HCT116 (cell line): ENCODE results near the gene RPL31. TPM values are rescaled to one million over a fixed set of nuclear protein-coding genes. Genes with fewer than 3 reads are reported as not detected.

ENCODE experiments used
- ATAC-seq: fragments of 200-7000 bp; cut with Tn5 transposase; 2 replicates; pipeline ENCODE4 v1.9.1; 2020; ENCODE audit warnings: mild to moderate bottlenecking, moderate library complexity
- BruUV-seq: library from RNA; stranded (reverse); fragments of 400-500 nt; replicated peaks from 2 replicates; lab custom pipeline; 2021; lab: Mats Ljungman, UMichigan
- CTCF ChIA-PET: fragments of 300-600 bp; sonication (Branson Sonifier 250); formaldehyde crosslinking; loops from one replicate; lab custom pipeline; 2021; ENCODE audit warnings: antibody characterized with exemption; lab: Charles Lee
- POLR2A ChIA-PET: fragments of 300-600, 350-600 bp; sonication (Branson Sonifier 250); formaldehyde crosslinking; loops from one replicate; lab custom pipeline; 2021; ENCODE audit warnings: antibody characterized with exemption; lab: Charles Lee
- RAD21 ChIA-PET, 2 experiments: fragments of 300-600 bp; sonication (Branson Sonifier 250); formaldehyde crosslinking; loops; one replicate each; lab custom pipeline; 2023; ENCODE audit warnings: low total read pairs in 2 of 2; ENCODE audit not compliant: uncharacterized antibody in 2 of 2, unreplicated experiment in 2 of 2, low non-redundant PET in 1 of 2; lab: Charles Lee
- DNase-seq: peaks from one replicate; pipeline ENCODE4 v3.0.0-alpha.2; 2010; ENCODE audit warnings: low read depth, low spot score
- H2AFZ ChIP-seq: fragments of 200-600 bp; shearing (Covaris generic), sonication (generic); 2 replicates; pipeline ENCODE4 v1.6.1; 2017; ENCODE audit warnings: low read depth, mixed run types, mixed read lengths, antibody characterized with exemption, low read length; ENCODE audit not compliant: poor library complexity, severe bottlenecking
- H3K27ac ChIP-seq: 2 replicates; pipeline ENCODE4 v1.5.1; 2012; ENCODE audit warnings: low read depth, low read length
- H3K27me3 ChIP-seq: fragments of 200-600 bp; sonication (generic); 2 replicates; pipeline ENCODE4 v1.6.1; 2016; ENCODE audit warnings: mixed run types, low read length, mixed read lengths; ENCODE audit not compliant: insufficient read depth
- H3K36me3 ChIP-seq, 2 experiments: fragments of 200-500 bp in 1 of 2; fragments of 200-600 bp in 1 of 2; sonication (Bioruptor generic) in 1 of 2; sonication (generic) in 1 of 2; 2 replicates each; pipeline versions ENCODE4 v1.5.1 to v1.6.1; 2014 to 2016; ENCODE audit warnings: low read length in 2 of 2, inconsistent platforms in 1 of 2, mixed read lengths in 1 of 2, mixed run types in 1 of 2; ENCODE audit not compliant: insufficient read depth in 2 of 2, control insufficient read depth in 1 of 2
- H3K4me1 ChIP-seq, 2 experiments: fragments of 200-600 bp in 1 of 2; sonication (generic) in 1 of 2; 2 replicates each; pipeline versions ENCODE4 v1.5.1 to v1.6.1; 2012 to 2017; ENCODE audit warnings: low read length in 2 of 2, inconsistent platforms in 1 of 2, mild to moderate bottlenecking in 1 of 2, mixed read lengths in 1 of 2, mixed run types in 1 of 2, moderate library complexity in 1 of 2; ENCODE audit not compliant: insufficient read depth in 2 of 2, control insufficient read depth in 1 of 2
- H3K4me2 ChIP-seq: fragments of 200-600 bp; sonication (generic); 2 replicates; pipeline ENCODE4 v1.6.1; 2017; ENCODE audit warnings: mixed run types, low read length, mixed read lengths
- H3K4me3 ChIP-seq, 2 experiments: fragments of 200-600 bp in 1 of 2; sonication (generic) in 1 of 2; replicated peaks in 1 of 2; 2 replicates each; pipeline ENCODE4 v1.5.1; 2011 to 2016; ENCODE audit warnings: low read length in 2 of 2, control low read depth in 1 of 2, low read depth in 1 of 2, mild to moderate bottlenecking in 1 of 2, mixed read lengths in 1 of 2, mixed run types in 1 of 2
- H3K79me2 ChIP-seq: fragments of 200-600 bp; sonication (generic); 2 replicates; pipeline ENCODE4 v1.6.1; 2017; ENCODE audit warnings: mild to moderate bottlenecking, mixed run types, low read length, moderate library complexity, mixed read lengths; ENCODE audit not compliant: insufficient read depth
- H3K9ac ChIP-seq: fragments of 200-600 bp; sonication (generic); 2 replicates; pipeline ENCODE4 v1.6.1; 2016; ENCODE audit warnings: low read length, mixed read lengths
- H3K9me2 ChIP-seq: fragments of 200-600 bp; sonication (generic), shearing (Covaris generic); 2 replicates; pipeline ENCODE4 v1.6.1; 2017; ENCODE audit warnings: mixed run types, mild to moderate bottlenecking, moderate library complexity; ENCODE audit not compliant: insufficient read depth
- H3K9me3 ChIP-seq, 2 experiments: fragments of 200-500 bp in 1 of 2; fragments of 200-600 bp in 1 of 2; sonication (Bioruptor generic) in 1 of 2; sonication (generic) in 1 of 2; 2 replicates each; pipeline ENCODE4 v1.6.1; 2014 to 2017; ENCODE audit warnings: low read length in 2 of 2, mixed read lengths in 2 of 2, inconsistent platforms in 1 of 2, low read depth in 1 of 2, mild to moderate bottlenecking in 1 of 2, mixed run types in 1 of 2, moderate library complexity in 1 of 2; ENCODE audit not compliant: control insufficient read depth in 1 of 2, insufficient read depth in 1 of 2
- H4K20me1 ChIP-seq: fragments of 200-600 bp; sonication (generic), shearing (Covaris generic); 2 replicates; pipeline ENCODE4 v1.6.1; 2017; ENCODE audit warnings: mixed run types, mild to moderate bottlenecking, moderate library complexity; ENCODE audit not compliant: insufficient read depth
- CBX3 ChIP-seq: IDR thresholded peaks from 2 replicates; pipeline ENCODE4 v1.6.1; 2012; ENCODE audit warnings: low read depth
- CEBPB ChIP-seq: IDR thresholded peaks from 2 replicates; pipeline ENCODE4 v1.6.1; 2012; ENCODE audit warnings: low read depth
- EGR1 ChIP-seq: IDR thresholded peaks from 2 replicates; pipeline ENCODE4 v1.6.1; 2012; ENCODE audit warnings: low read depth
- ELF1 ChIP-seq: IDR thresholded peaks from 2 replicates; pipeline ENCODE4 v1.6.1; 2012; ENCODE audit warnings: low read depth, borderline replicate concordance
- EZH2phosphoT487 ChIP-seq: fragments of 200-600 bp; IDR thresholded peaks from 2 replicates; pipeline ENCODE4 v1.6.1; 2018; ENCODE audit warnings: antibody characterized with exemption, borderline replicate concordance
- FOSL1 ChIP-seq: IDR thresholded peaks from 2 replicates; pipeline ENCODE4 v1.6.1; 2012; ENCODE audit warnings: low read depth
- JUND ChIP-seq: IDR thresholded peaks from 2 replicates; pipeline ENCODE4 v1.6.1; 2012
- POLR2AphosphoS5 ChIP-seq: IDR thresholded peaks from 2 replicates; pipeline ENCODE4 v1.6.1; 2011; ENCODE audit warnings: mild to moderate bottlenecking, low read depth, low read length, moderate library complexity
- RAD21 ChIP-seq: IDR thresholded peaks from 2 replicates; pipeline ENCODE4 v1.6.1; 2012; ENCODE audit warnings: low read depth, mild to moderate bottlenecking
- SP1 ChIP-seq: IDR thresholded peaks from 2 replicates; pipeline ENCODE4 v1.6.1; 2012; ENCODE audit warnings: low read depth
- SRF ChIP-seq: IDR thresholded peaks from 2 replicates; pipeline ENCODE4 v1.6.1; 2012; ENCODE audit warnings: low read depth
- TCF7L2 ChIP-seq: IDR thresholded peaks from 2 replicates; pipeline ENCODE4 v1.7.0; 2011; ENCODE audit warnings: borderline replicate concordance, inconsistent platforms; ENCODE audit not compliant: insufficient read depth, insufficient read length; ENCODE audit errors: extremely low read depth
- YY1 ChIP-seq: IDR thresholded peaks from 2 replicates; pipeline ENCODE4 v1.6.1; 2011; ENCODE audit warnings: low read length, low read depth, moderate library complexity, mild to moderate bottlenecking; ENCODE audit not compliant: insufficient replicate concordance; ENCODE audit errors: extremely low read depth
- ZNF274 ChIP-seq: fragments of 200-500 bp; sonication (Bioruptor generic); IDR thresholded peaks from 2 replicates; pipeline ENCODE4 v1.6.1; 2014; ENCODE audit warnings: mild to moderate bottlenecking, low read depth, low read length, inconsistent platforms
- intact Hi-C: fragments of 100-400 bp; cut with micrococcal nuclease; formaldehyde crosslinking; loops from 2 replicates; pipeline ENCODE4 v1.10.0; 2022
- total RNA-seq: library from RNA; stranded (reverse); gene quantifications from one replicate; pipeline ENCODE4 v1.2.1, GENCODE V29; 2021; ENCODE audit not compliant: unreplicated experiment
- TF ChIP-seq, protein P1 (sequence below): IDR thresholded peaks from 2 replicates; pipeline ENCODE4 v1.6.1; 2012
- TF ChIP-seq, protein P2 (sequence below): IDR thresholded peaks from 2 replicates; pipeline ENCODE4 v1.6.1; 2012
- TF ChIP-seq, protein P3 (sequence below): IDR thresholded peaks from 2 replicates; pipeline ENCODE4 v1.6.1; 2011; ENCODE audit warnings: mild to moderate bottlenecking, low read length, moderate library complexity; ENCODE audit not compliant: insufficient replicate concordance; ENCODE audit errors: extremely low read depth

The RPL31 gene
- total RNA-seq, 1 experiment from 2014 or later: 1,340 TPM

DNA sequence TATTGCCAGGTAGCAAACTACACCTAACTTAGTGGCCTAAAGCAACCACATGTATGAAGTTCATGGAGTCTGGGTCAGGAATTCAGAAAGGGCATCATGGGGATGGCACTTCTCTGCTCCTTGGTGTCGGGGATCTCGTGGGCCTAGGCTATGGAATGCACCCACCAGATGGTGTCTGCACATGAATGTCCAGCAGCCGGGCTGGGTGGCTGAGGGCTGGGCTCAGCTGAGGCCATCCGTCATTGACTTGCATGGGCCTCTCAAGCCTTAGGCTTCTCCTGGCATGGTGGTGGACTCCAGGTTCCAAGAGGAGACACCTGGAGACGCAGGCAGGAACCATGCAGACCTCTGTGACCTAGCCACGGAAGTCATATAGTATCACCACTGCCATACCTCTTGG lies 26.0 kb upstream of the RPL31 start:
- peaks cover 5 to 7% of the 10 kb centered on the region in 2 experiments for H3K4me1 ChIP-seq
- BruUV-seq: no TSS peak
- no peak overlapping the region for H3K4me3 ChIP-seq
- H4K20me1 ChIP-seq: no peaks in the 10 kb centered on the region
- intact Hi-C loops: no loop called here
- ChIA-PET POLR2A (no interaction called here), RAD21 (no interaction called here), CTCF (no interaction called here)
- DNase-seq (no peak), ATAC-seq (no peak)
- H3K9me2 ChIP-seq: no peaks in the 10 kb centered on the region
- no peak overlapping the region for H3K27ac ChIP-seq
- H3K4me2 ChIP-seq: no peak overlapping the region
- no peak overlapping the region for H3K9ac ChIP-seq
- no peaks in the 10 kb centered on the region for H3K79me2 ChIP-seq
- TF ChIP-seq JUND: no peak
- TF ChIP-seq CBX3: no peak
- TF ChIP-seq CEBPB: no peak
- TF ChIP-seq FOSL1: no peak
- TF ChIP-seq, protein P1, sequence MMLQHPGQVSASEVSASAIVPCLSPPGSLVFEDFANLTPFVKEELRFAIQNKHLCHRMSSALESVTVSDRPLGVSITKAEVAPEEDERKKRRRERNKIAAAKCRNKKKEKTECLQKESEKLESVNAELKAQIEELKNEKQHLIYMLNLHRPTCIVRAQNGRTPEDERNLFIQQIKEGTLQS: no peak
- TF ChIP-seq ELF1: no peak
- TF ChIP-seq RAD21: no peak
- no peak for TF ChIP-seq EGR1
- TF ChIP-seq EZH2phosphoT487: no peak
- no peak for TF ChIP-seq TCF7L2
- TF ChIP-seq, protein P2, sequence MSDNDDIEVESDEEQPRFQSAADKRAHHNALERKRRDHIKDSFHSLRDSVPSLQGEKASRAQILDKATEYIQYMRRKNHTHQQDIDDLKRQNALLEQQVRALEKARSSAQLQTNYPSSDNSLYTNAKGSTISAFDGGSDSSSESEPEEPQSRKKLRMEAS: no peak
- no peak for TF ChIP-seq SP1
- H3K27me3 ChIP-seq: no peaks in the 10 kb centered on the region
- no peak overlapping the region for H2AFZ ChIP-seq
- H3K36me3 ChIP-seq: no peaks in the 10 kb centered on the region; a peak in 1 of 4 replicates
- H3K9me3 ChIP-seq: no peaks in the 10 kb centered on the region

DNA sequence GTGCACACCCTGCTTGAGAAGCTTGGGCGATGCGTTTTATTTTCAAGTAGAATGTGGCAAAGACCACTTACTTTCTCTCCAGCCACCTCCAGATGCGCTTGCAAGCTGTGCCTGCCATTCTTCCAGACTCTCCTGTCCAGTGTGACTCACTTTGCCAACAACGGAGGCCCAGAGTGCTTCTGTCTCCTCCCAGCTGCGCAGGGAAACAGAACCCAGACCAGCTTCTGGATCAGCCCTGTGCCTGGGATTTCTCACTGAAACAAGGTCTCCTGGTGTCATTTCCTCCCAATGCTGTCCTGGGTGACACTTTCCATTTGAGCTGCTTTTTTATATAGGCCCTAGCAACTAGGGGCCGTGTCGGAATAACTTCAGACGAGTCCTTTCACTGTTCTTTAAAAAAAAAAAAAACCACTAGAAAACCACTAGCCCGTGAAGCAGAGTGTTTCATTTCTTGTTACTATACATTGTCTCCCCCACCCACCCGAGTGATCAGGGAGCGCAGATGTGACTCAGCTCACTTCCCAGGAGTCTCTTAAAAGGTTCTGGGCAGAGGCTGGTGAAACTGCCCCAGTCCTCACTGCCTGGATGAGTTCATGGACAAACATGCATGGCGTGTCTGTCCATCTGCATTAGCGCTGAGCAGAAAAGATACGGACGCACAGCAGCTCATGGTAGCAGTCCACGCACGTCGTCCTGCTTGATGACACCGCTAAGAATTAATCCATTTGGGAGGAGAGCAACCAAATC lies 25.3 kb upstream of the RPL31 start:
- POLR2A ChIA-PET: no interaction called here
- intact Hi-C loops: no loop called here
- TF ChIP-seq CBX3 (no peak), JUND (no peak), CEBPB (no peak), YY1 (no peak), FOSL1 (no peak), ZNF274 (no peak), SRF (no peak), POLR2AphosphoS5 (no peak), SP1 (no peak)
- TF ChIP-seq, protein P3, sequence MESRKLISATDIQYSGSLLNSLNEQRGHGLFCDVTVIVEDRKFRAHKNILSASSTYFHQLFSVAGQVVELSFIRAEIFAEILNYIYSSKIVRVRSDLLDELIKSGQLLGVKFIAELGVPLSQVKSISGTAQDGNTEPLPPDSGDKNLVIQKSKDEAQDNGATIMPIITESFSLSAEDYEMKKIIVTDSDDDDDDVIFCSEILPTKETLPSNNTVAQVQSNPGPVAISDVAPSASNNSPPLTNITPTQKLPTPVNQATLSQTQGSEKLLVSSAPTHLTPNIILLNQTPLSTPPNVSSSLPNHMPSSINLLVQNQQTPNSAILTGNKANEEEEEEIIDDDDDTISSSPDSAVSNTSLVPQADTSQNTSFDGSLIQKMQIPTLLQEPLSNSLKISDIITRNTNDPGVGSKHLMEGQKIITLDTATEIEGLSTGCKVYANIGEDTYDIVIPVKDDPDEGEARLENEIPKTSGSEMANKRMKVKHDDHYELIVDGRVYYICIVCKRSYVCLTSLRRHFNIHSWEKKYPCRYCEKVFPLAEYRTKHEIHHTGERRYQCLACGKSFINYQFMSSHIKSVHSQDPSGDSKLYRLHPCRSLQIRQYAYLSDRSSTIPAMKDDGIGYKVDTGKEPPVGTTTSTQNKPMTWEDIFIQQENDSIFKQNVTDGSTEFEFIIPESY: no peak
- TF ChIP-seq, protein P2: no peak

More for the DNA sequence above, 25.3 kb upstream of the RPL31 start:
- H3K4me2 ChIP-seq: no peak overlapping the region
- H3K9me3 ChIP-seq: no peaks in the 10 kb centered on the region
- no peaks in the 10 kb centered on the region for H3K9me2 ChIP-seq
- no peaks in the 10 kb centered on the region for H3K79me2 ChIP-seq
- RAD21 ChIA-PET: no interaction called here
- no peak overlapping the region for H3K9ac ChIP-seq
- CTCF ChIA-PET: no interaction called here
- H3K4me1 ChIP-seq: peaks cover 7 to 9% of the 10 kb centered on the region in 2 experiments
- BruUV-seq: no TSS peak
- DNase-seq (no peak), ATAC-seq (no peak)
- H4K20me1 ChIP-seq: no peaks in the 10 kb centered on the region
- H3K36me3 ChIP-seq: no peaks in the 10 kb centered on the region
- H2AFZ ChIP-seq: no peak overlapping the region
- H3K4me3 ChIP-seq: no peak overlapping the region
- no peak overlapping the region for H3K27ac ChIP-seq
- no peaks in the 10 kb centered on the region for H3K27me3 ChIP-seq
